ENCODE measurements around the gene PPARD.
A peak's percentile ranks its signal among the peaks of the same experiment; 100 is the strongest.
"Not testable (repeated sequence)": the region's sequence is repeated elsewhere in the genome, so short reads cannot be mapped to it uniquely, and the experiment has no call there.

PPARD gene

DNA sequence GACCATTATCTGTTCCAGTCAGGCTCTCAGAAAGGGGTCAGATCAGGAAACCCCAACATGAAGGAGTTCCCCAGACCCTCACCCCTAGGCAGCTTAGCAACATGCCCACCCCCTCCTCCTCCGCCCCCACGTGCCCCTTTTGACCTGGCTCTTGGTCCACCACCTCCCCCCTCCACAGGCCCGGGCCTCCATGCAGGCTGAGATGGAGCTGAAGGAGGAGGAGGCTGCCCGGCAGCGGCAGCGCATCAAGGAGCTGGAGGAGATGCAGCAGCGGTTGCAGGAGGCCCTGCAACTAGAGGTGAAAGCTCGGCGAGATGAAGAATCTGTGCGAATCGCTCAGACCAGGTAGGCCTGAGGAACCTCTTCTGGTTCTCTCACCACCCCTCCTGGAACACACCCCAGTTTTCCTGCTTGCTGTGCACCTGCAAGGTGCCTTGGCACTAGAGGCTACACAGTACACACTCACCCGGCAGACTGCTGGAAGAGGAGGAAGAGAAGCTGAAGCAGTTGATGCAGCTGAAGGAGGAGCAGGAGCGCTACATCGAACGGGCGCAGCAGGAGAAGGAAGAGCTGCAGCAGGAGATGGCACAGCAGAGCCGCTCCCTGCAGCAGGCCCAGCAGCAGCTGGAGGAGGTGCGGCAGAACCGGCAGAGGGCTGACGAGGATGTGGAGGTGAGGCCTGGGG, 22.9 kb upstream of the PPARD start:
- DNase-seq (ENCODE audit: low read depth), result no peak
- H3K4me3 ChIP-seq (ENCODE audit: low read depth, low read length), result no peak overlapping the region

DNA sequence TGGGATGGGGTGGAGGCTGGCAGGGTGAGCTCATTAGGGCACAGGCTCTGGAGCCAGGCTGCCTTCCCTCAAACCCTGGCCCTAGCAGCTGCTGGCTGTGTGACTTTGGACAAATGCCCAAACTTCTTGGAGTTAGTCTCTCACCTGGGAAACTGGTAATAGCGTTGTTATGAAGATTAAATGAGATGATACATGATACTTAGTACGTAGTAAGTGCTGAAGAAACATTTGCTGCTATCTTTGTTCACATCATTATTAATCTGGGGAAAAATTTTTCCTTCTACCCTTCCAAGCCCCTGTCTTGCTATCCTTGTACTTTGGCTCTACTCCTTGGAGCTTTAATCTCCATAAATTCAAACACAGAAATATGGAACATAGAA, 22.3 kb upstream of the PPARD start:
- no peak overlapping the region for H3K4me3 ChIP-seq (ENCODE audit: low read depth, low read length)
- TF ChIP-seq, protein P1, sequence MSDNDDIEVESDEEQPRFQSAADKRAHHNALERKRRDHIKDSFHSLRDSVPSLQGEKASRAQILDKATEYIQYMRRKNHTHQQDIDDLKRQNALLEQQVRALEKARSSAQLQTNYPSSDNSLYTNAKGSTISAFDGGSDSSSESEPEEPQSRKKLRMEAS (IDR thresholded peaks at IDR 0.05; ENCODE audit: low read depth, low read length), result no peak
- TF ChIP-seq POLR2A (IDR thresholded peaks at IDR 0.05; ENCODE audit: extremely low read depth, insufficient read length), result no peak
- TF ChIP-seq, protein P2, sequence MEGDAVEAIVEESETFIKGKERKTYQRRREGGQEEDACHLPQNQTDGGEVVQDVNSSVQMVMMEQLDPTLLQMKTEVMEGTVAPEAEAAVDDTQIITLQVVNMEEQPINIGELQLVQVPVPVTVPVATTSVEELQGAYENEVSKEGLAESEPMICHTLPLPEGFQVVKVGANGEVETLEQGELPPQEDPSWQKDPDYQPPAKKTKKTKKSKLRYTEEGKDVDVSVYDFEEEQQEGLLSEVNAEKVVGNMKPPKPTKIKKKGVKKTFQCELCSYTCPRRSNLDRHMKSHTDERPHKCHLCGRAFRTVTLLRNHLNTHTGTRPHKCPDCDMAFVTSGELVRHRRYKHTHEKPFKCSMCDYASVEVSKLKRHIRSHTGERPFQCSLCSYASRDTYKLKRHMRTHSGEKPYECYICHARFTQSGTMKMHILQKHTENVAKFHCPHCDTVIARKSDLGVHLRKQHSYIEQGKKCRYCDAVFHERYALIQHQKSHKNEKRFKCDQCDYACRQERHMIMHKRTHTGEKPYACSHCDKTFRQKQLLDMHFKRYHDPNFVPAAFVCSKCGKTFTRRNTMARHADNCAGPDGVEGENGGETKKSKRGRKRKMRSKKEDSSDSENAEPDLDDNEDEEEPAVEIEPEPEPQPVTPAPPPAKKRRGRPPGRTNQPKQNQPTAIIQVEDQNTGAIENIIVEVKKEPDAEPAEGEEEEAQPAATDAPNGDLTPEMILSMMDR (IDR thresholded peaks at IDR 0.05; ENCODE audit: low read depth, low read length), result no peak
- TF ChIP-seq MYC (IDR thresholded peaks at IDR 0.05; ENCODE audit: low read depth, low read length), result no peak
- no peak for DNase-seq (ENCODE audit: low read depth)

More for the DNA sequence above, 22.9 kb upstream of the PPARD start:
- TF ChIP-seq, protein P2 (IDR thresholded peaks at IDR 0.05; ENCODE audit: low read depth, low read length), result no peak
- TF ChIP-seq MYC (IDR thresholded peaks at IDR 0.05; ENCODE audit: low read depth, low read length) (no peak), POLR2A (IDR thresholded peaks at IDR 0.05; ENCODE audit: extremely low read depth, insufficient read length) (no peak)
- TF ChIP-seq, protein P1 (IDR thresholded peaks at IDR 0.05; ENCODE audit: low read depth, low read length), result no peak

DNA sequence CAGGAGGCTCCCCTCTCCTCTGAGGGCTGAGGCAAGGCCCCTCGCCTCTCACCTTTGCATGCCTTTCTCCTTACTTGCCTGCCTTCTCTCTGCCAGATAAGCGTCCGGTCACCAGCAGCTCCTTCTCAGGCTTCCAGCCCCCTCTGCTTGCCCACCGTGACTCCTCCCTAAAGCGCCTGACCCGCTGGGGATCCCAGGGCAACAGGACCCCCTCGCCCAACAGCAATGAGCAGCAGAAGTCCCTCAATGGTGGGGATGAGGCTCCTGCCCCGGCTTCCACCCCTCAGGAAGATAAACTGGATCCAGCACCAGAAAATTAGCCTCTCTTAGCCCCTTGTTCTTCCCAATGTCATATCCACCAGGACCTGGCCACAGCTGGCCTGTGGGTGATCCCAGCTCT, 21.3 kb upstream of the PPARD start:
- H3K4me3 ChIP-seq (ENCODE audit: low read depth, low read length), result no peak overlapping the region
- DNase-seq (ENCODE audit: low read depth), result no peak
- TF ChIP-seq MYC (IDR thresholded peaks at IDR 0.05; ENCODE audit: low read depth, low read length), result no peak
- TF ChIP-seq, protein P2 (IDR thresholded peaks at IDR 0.05; ENCODE audit: low read depth, low read length), result no peak

DNA sequence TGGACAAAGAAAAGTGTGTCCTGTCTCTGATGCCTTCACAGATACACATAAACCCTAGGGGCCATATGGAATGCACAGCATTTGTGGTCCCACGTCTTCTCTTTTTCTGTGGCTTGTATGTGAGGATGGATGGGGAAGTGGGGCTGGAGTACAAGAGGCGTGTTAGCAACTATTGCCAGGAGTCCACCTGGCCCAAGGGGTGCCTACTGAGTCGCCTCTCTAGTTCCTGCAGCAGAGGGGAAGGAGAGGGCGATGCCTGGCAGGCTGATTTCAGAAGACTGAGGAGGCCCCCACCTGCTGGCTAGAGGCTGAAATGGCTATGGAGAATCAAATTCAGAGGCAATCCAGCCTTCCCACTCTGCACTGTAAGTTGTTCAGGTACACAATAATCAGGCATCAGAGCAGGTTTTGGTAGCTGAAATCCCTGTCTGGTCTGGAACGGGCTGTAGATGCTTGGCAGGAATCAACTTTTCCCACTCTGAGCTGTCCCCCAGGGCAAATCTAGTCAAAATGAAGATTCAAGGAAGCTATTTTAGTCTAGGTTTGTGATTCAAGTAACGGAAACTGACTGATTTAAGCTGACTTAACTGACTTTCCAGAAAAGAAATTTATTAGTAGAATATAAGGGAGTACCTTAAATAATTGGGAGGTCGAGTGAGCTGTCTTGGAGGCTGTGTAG, 14.9 kb upstream of the PPARD start:
- DNase-seq (ENCODE audit: low read depth), result peak; percentile 77
- TF ChIP-seq, protein P1 (IDR thresholded peaks at IDR 0.05; ENCODE audit: low read depth, low read length), result peak; percentile 33; the same call in 1 of the 2 replicates
- TF ChIP-seq MYC (IDR thresholded peaks at IDR 0.05; ENCODE audit: low read depth, low read length), result no peak
- TF ChIP-seq, protein P2 (IDR thresholded peaks at IDR 0.05; ENCODE audit: low read depth, low read length), result peak; percentile 78
- TF ChIP-seq POLR2A (IDR thresholded peaks at IDR 0.05; ENCODE audit: extremely low read depth, insufficient read length), result no peak
- H3K4me3 ChIP-seq (ENCODE audit: low read depth, low read length), result no peak overlapping the region

DNA sequence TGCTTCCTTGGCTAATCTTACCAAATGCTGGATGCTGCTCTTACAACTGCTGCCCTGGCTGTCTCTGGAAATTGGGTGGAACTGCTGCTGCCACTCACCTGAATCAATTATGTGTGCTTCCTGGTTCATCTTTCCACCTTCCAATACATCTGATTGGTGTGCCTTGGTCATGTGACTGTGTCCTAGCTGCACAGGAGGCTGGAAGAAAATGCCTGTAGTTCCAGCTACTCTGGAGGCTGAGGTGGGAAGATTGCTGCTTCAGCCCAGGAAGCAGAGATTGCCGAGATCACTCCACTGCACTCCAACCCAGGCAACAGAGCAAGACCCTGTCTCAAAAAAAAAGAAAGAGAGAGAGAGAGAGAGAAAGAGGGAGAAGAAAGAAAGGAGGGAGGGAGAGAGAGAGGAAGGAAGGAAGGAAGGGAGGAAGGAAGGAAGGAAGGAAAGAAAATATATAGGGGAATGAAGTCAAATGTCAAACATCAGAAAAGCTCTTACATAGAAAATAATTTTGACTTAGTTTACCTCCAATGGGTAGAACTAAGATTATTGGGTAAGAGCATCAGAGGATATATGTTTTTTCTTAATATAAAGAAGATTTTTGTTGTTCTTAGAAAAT, 14.1 kb upstream of the PPARD start:
- DNase-seq (ENCODE audit: low read depth), result no peak
- TF ChIP-seq, protein P1 (IDR thresholded peaks at IDR 0.05; ENCODE audit: low read depth, low read length), result no peak
- no peak for TF ChIP-seq MYC (IDR thresholded peaks at IDR 0.05; ENCODE audit: low read depth, low read length)
- no peak for TF ChIP-seq POLR2A (IDR thresholded peaks at IDR 0.05; ENCODE audit: extremely low read depth, insufficient read length)
- TF ChIP-seq, protein P2 (IDR thresholded peaks at IDR 0.05; ENCODE audit: low read depth, low read length), result no peak
- H3K4me3 ChIP-seq (ENCODE audit: low read depth, low read length), result no peak overlapping the region

DNA sequence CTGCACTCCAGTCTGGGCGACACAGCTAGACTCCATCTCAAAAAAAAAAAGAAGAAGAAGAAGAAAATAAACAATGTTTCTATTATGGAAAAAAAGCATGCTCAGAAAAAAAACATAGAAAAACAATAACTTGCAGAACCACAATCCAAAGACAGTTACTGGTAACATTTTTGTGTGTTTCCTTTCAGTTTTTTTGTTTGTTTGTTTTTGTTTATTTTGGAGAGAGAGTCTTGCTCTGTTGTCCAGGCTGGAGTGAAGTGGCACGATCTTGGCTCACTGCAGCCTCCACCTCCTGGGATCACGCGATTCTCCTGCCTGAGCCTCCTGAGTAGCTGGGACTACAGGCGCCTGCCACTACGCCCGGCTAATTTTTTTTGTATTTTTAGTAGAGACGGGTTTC, 13.4 kb upstream of the PPARD start:
- not testable (repeated sequence) for H3K4me3 ChIP-seq (ENCODE audit: low read depth, low read length); DNase-seq (ENCODE audit: low read depth)
